GM12878 (cell line): ENCODE measurements around the gene MRPS22. TPM values are rescaled to one million over a fixed set of nuclear protein-coding genes. Genes with fewer than 3 reads are reported as not detected.

Experiments
- ASH2L ChIP-seq: fragments of 300-600, 200-600 bp; sonication (generic); IDR thresholded peaks from 2 replicates; pipeline ENCODE4 v1.6.1; 2017; ENCODE audit warnings: low read depth, mild to moderate bottlenecking, borderline replicate concordance
- BHLHE40 ChIP-seq, 2 experiments: fragments of 450-650 bp in 1 of 2; IDR thresholded peaks; 2 replicates each; pipeline ENCODE4 v1.6.1; 2011 to 2017; ENCODE audit warnings: low read depth in 2 of 2, borderline replicate concordance in 1 of 2, improper control_type of control experiment in 1 of 2, low read length in 1 of 2, mild to moderate bottlenecking in 1 of 2
- CHD4 ChIP-seq: fragments of 200-600 bp; sonication (generic); IDR thresholded peaks from 2 replicates; pipeline ENCODE4 v1.6.1; 2016; ENCODE audit warnings: mild to moderate bottlenecking
- CREB1 ChIP-seq: IDR thresholded peaks from 2 replicates; pipeline ENCODE4 v1.6.1; 2012; ENCODE audit warnings: low read depth, mild to moderate bottlenecking, inconsistent platforms
- FOXK2 ChIP-seq: fragments of 450-650 bp; IDR thresholded peaks from 2 replicates; pipeline ENCODE4 v1.6.1; 2017; ENCODE audit warnings: mild to moderate bottlenecking, moderate library complexity
- FOXM1 ChIP-seq: IDR thresholded peaks from 2 replicates; pipeline ENCODE4 v1.6.1; 2012; ENCODE audit warnings: low read depth, mild to moderate bottlenecking, inconsistent platforms, low read length, moderate library complexity
- IKZF2 ChIP-seq, 2 experiments: fragments of 450-650 bp; IDR thresholded peaks; 2 replicates each; pipeline ENCODE4 v1.6.1; 2017; ENCODE audit warnings: mild to moderate bottlenecking in 2 of 2, moderate library complexity in 2 of 2
- MEF2B ChIP-seq: fragments of 450-650 bp; IDR thresholded peaks from 2 replicates; pipeline ENCODE4 v1.6.1; 2018; ENCODE audit warnings: mild to moderate bottlenecking, moderate library complexity; ENCODE audit not compliant: partially characterized antibody, poor library complexity, severe bottlenecking
- MTA2 ChIP-seq: fragments of 450-650 bp; IDR thresholded peaks from 2 replicates; pipeline ENCODE4 v1.6.1; 2016; ENCODE audit warnings: low read depth, mild to moderate bottlenecking, moderate library complexity
- MYC ChIP-seq: IDR thresholded peaks from 2 replicates; pipeline ENCODE4 v1.6.1; 2011; ENCODE audit warnings: mild to moderate bottlenecking, low read length, moderate library complexity, inconsistent platforms; ENCODE audit not compliant: insufficient read depth, insufficient replicate concordance, insufficient read length, severe bottlenecking
- NFYA ChIP-seq: IDR thresholded peaks from 2 replicates; pipeline ENCODE4 v1.6.1; 2011; ENCODE audit warnings: low read depth, mild to moderate bottlenecking, low read length, improper control_type of control experiment, borderline replicate concordance
- NR2C1 ChIP-seq: fragments of 450-650 bp; IDR thresholded peaks from 2 replicates; pipeline ENCODE4 v1.6.1; 2017; ENCODE audit warnings: antibody characterized with exemption, mild to moderate bottlenecking, moderate library complexity
- NR2C2 ChIP-seq: IDR thresholded peaks from 2 replicates; pipeline ENCODE4 v1.6.1; 2011; ENCODE audit warnings: borderline replicate concordance, low read depth; ENCODE audit not compliant: control insufficient read depth, insufficient read length
- PML ChIP-seq: IDR thresholded peaks from 2 replicates; pipeline ENCODE4 v1.6.1; 2012; ENCODE audit warnings: low read length, inconsistent platforms
- SIX5 ChIP-seq: IDR thresholded peaks from 2 replicates; pipeline ENCODE4 v1.6.1; 2011; ENCODE audit warnings: mild to moderate bottlenecking, low read depth, low read length, moderate library complexity; ENCODE audit not compliant: severe bottlenecking
- SMAD5 ChIP-seq: IDR thresholded peaks from 2 replicates; pipeline ENCODE4 v1.6.1; 2016; ENCODE audit warnings: antibody characterized with exemption, low read depth
- TARDBP ChIP-seq: IDR thresholded peaks from 2 replicates; pipeline ENCODE4 v1.6.1; 2016; ENCODE audit warnings: borderline replicate concordance
- TCF12 ChIP-seq: IDR thresholded peaks from 2 replicates; pipeline ENCODE4 v1.6.1; 2011; ENCODE audit warnings: low read depth, mild to moderate bottlenecking, low read length
- YBX1 ChIP-seq: fragments of 450-650 bp; IDR thresholded peaks from 2 replicates; pipeline ENCODE4 v1.6.1; 2016; ENCODE audit warnings: antibody characterized with exemption
- YY1 ChIP-seq: IDR thresholded peaks from 2 replicates; pipeline ENCODE4 v1.6.1; 2011; ENCODE audit warnings: low read depth, mild to moderate bottlenecking, low read length
- ZBED1 ChIP-seq: IDR thresholded peaks from 2 replicates; pipeline ENCODE4 v1.6.1; 2016; ENCODE audit warnings: borderline replicate concordance
- ZNF207 ChIP-seq: fragments of 450-650 bp; IDR thresholded peaks from 2 replicates; pipeline ENCODE4 v1.6.1; 2014; ENCODE audit warnings: antibody characterized with exemption, mild to moderate bottlenecking, borderline replicate concordance
- ZNF274 ChIP-seq: IDR thresholded peaks from one replicate; pipeline ENCODE4 v1.8.0; 2011; ENCODE audit not compliant: insufficient read length, insufficient read depth
- ZNF384 ChIP-seq: IDR thresholded peaks from 2 replicates; pipeline ENCODE4 v1.6.1; 2012; ENCODE audit warnings: low read depth, mild to moderate bottlenecking, low read length, improper control_type of control experiment, borderline replicate concordance
- polyA plus RNA-seq, 11 experiments: library from polyadenylated mRNA; depleted of rRNA in 4 of 11; unstranded in 6 of 11; stranded (reverse) in 5 of 11; fragments of >200 nt; fragmentation: Nextera tagmentation in 4 of 11; fragmentation: Illumina TruSeq in 1 of 11; extraction: Ambion mirVana in 4 of 11; extraction: Trizol in 1 of 11; gene quantifications; 1 replicate in 1 of 11; 2 replicates in 10 of 11; pipeline versions ENCODE4 v1.2.1 to v1.2.3, GENCODE V29; 2011 to 2016; ENCODE audit warnings: inconsistent platforms in 2 of 11, missing spikeins in 2 of 11, low read depth in 1 of 11
- total RNA-seq, 4 experiments: library from RNA; depleted of rRNA in 3 of 4; stranded (reverse); fragments of >200 nt in 3 of 4; fragmentation: Illumina TruSeq in 1 of 4; extraction: Trizol in 1 of 4; gene quantifications; 2 replicates each; pipeline versions ENCODE4 v1.2.1 to v1.2.3, GENCODE V29; 2013 to 2021
- TF ChIP-seq, protein P1 (sequence below): fragments of 450-650 bp; IDR thresholded peaks from 2 replicates; pipeline ENCODE4 v1.6.1; 2018; ENCODE audit warnings: borderline replicate concordance, mild to moderate bottlenecking; ENCODE audit not compliant: partially characterized antibody
- TF ChIP-seq, protein P2 (sequence below): fragments of 450-650 bp; formaldehyde crosslinking; IDR thresholded peaks from 2 replicates; pipeline ENCODE4 v1.4.0; 2020; ENCODE audit warnings: mild to moderate bottlenecking, moderate library complexity
- TF ChIP-seq, protein P3 (sequence below): IDR thresholded peaks from 2 replicates; pipeline ENCODE4 v1.6.1; 2011; ENCODE audit warnings: low read depth, low read length, improper control_type of control experiment, borderline replicate concordance

The MRPS22 gene
- total and polyA plus RNA-seq, 10 of the 15 experiments (the other 5 are each of a cell fraction or from before 2014, with no cell fraction given), result 44.3 to 146 (median 75.2) TPM

DNA sequence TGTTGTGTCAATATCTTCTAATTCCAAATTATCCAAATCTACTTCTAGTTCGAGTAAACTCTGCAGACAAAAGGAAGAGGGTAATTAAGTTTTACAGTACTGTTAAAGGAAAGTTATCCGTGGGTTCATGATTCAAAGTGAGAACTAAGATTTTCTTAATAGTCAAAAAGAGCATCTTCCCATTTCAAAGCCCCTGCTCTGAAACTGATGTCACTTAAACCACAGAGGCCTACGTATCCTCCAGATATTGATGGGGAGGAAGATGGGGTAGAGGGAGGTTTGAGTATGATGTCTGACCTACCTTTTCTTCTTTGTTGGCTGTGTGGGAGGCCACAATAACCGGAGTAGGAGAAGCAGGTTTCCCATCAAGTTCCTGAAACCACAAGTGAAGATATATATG is 14.1 kb downstream of the MRPS22 start (continued):
- TF ChIP-seq MEF2B, result no peak
- TF ChIP-seq SIX5, result no peak
- no peak for TF ChIP-seq YY1
- no peak for TF ChIP-seq SMAD5
- TF ChIP-seq YBX1, result no peak
- no peak for TF ChIP-seq BHLHE40 (IDR thresholded peaks at IDR 0.05; ENCODE audit: borderline replicate concordance in 1 of 2, low read depth in 2 of 2, low read length in 1 of 2)
- TF ChIP-seq IKZF2 (IDR thresholded peaks at IDR 0.05), result peak; percentile 41 to 77; a peak in 3 of 4 replicates
- no peak for TF ChIP-seq FOXK2
- TF ChIP-seq ZBED1, result no peak
- TF ChIP-seq ZNF274, result no peak
- peak; percentile 56 for TF ChIP-seq MTA2
- no peak for TF ChIP-seq CHD4
- TF ChIP-seq, protein P1, sequence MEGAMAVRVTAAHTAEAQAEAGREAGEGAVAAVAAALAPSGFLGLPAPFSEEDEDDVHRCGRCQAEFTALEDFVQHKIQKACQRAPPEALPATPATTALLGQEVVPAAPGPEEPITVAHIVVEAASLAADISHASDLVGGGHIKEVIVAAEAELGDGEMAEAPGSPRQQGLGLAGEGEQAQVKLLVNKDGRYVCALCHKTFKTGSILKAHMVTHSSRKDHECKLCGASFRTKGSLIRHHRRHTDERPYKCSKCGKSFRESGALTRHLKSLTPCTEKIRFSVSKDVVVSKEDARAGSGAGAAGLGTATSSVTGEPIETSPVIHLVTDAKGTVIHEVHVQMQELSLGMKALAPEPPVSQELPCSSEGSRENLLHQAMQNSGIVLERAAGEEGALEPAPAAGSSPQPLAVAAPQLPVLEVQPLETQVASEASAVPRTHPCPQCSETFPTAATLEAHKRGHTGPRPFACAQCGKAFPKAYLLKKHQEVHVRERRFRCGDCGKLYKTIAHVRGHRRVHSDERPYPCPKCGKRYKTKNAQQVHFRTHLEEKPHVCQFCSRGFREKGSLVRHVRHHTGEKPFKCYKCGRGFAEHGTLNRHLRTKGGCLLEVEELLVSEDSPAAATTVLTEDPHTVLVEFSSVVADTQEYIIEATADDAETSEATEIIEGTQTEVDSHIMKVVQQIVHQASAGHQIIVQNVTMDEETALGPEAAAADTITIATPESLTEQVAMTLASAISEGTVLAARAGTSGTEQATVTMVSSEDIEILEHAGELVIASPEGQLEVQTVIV, result no peak
- TF ChIP-seq NR2C1, result no peak
- TF ChIP-seq TARDBP, result no peak
- no peak for TF ChIP-seq MYC
- peak; percentile 48; the same call in 1 of the 2 replicates for TF ChIP-seq CREB1
- TF ChIP-seq, protein P2, sequence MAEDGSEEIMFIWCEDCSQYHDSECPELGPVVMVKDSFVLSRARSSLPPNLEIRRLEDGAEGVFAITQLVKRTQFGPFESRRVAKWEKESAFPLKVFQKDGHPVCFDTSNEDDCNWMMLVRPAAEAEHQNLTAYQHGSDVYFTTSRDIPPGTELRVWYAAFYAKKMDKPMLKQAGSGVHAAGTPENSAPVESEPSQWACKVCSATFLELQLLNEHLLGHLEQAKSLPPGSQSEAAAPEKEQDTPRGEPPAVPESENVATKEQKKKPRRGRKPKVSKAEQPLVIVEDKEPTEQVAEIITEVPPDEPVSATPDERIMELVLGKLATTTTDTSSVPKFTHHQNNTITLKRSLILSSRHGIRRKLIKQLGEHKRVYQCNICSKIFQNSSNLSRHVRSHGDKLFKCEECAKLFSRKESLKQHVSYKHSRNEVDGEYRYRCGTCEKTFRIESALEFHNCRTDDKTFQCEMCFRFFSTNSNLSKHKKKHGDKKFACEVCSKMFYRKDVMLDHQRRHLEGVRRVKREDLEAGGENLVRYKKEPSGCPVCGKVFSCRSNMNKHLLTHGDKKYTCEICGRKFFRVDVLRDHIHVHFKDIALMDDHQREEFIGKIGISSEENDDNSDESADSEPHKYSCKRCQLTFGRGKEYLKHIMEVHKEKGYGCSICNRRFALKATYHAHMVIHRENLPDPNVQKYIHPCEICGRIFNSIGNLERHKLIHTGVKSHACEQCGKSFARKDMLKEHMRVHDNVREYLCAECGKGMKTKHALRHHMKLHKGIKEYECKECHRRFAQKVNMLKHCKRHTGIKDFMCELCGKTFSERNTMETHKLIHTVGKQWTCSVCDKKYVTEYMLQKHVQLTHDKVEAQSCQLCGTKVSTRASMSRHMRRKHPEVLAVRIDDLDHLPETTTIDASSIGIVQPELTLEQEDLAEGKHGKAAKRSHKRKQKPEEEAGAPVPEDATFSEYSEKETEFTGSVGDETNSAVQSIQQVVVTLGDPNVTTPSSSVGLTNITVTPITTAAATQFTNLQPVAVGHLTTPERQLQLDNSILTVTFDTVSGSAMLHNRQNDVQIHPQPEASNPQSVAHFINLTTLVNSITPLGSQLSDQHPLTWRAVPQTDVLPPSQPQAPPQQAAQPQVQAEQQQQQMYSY, result no peak
- TF ChIP-seq NFYA, result no peak
- TF ChIP-seq PML, result peak; percentile 3; the same call in 1 of the 2 replicates
- no peak for TF ChIP-seq ZNF207
- TF ChIP-seq ZNF384, result no peak
- no peak for TF ChIP-seq ASH2L
- TF ChIP-seq NR2C2, result no peak
- TF ChIP-seq FOXM1, result peak; percentile 57; the same call in 1 of the 2 replicates
- no peak for TF ChIP-seq TCF12
- TF ChIP-seq, protein P3, sequence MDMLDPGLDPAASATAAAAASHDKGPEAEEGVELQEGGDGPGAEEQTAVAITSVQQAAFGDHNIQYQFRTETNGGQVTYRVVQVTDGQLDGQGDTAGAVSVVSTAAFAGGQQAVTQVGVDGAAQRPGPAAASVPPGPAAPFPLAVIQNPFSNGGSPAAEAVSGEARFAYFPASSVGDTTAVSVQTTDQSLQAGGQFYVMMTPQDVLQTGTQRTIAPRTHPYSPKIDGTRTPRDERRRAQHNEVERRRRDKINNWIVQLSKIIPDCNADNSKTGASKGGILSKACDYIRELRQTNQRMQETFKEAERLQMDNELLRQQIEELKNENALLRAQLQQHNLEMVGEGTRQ, result no peak
